Measurements from ENCODE around the gene ATAD3C.

- no peak for TF ChIP-seq CTCF (IDR thresholded peaks at IDR 0.05)
- TF ChIP-seq ZFX (IDR thresholded peaks at IDR 0.05; ENCODE audit: borderline replicate concordance): no peak
These were observed 15.2 kb upstream of the ATAD3C start for GRCh38 chr1:1434131-1434823.

Data from 22Rv1 (cell line).